Activated B cell treated with CpG ODN at 0.5 μM for 24 hours (primary cell): ENCODE measurements around the gene MTMR3. TPM values are rescaled to one million over a fixed set of nuclear protein-coding genes. Genes with fewer than 3 reads are reported as not detected.

Source experiments
- ATAC-seq: fragments of 200-7000 bp; cut with Tn5 transposase; one replicate; pipeline ENCODE4 v1.10.0; 2021; ENCODE audit warnings: low read depth, mild to moderate bottlenecking, moderate library complexity
- CTCF ChIA-PET: fragments of 350-600 bp; sonication (Branson Sonifier 250); formaldehyde crosslinking; loops from one replicate; lab custom pipeline; 2021; ENCODE audit warnings: antibody characterized with exemption; lab: Charles Lee
- POLR2A ChIA-PET: fragments of 350-600 bp; sonication (Branson Sonifier 250); formaldehyde crosslinking; loops from one replicate; lab custom pipeline; 2021; ENCODE audit warnings: antibody characterized with exemption; lab: Charles Lee
- DNase-seq: peaks from one replicate; pipeline ENCODE4 v3.0.0; 2022
- H3K27ac Mint-ChIP-seq: one replicate; pipeline ENCODE4 v1.8.0; 2020; ENCODE audit warnings: mixed read lengths
- H3K27me3 Mint-ChIP-seq: one replicate; pipeline ENCODE4 v1.8.0; 2021; ENCODE audit warnings: mixed read lengths
- H3K36me3 Mint-ChIP-seq: one replicate; pipeline ENCODE4 v1.8.0; 2021; ENCODE audit warnings: low read depth, mixed read lengths
- H3K4me1 Mint-ChIP-seq: one replicate; pipeline ENCODE4 v1.8.0; 2021; ENCODE audit warnings: mixed read lengths
- H3K4me3 Mint-ChIP-seq: one replicate; pipeline ENCODE4 v1.8.0; 2020; ENCODE audit warnings: mild to moderate bottlenecking, mixed read lengths
- H3K9me3 Mint-ChIP-seq: one replicate; pipeline ENCODE4 v1.8.0; 2020; ENCODE audit warnings: mixed read lengths
- intact Hi-C: fragments of 100-400 bp; cut with micrococcal nuclease; formaldehyde crosslinking; loops from one replicate; pipeline ENCODE4 v1.15.1; 2024
- total RNA-seq: library from RNA; stranded (reverse); gene quantifications from 2 replicates; pipeline ENCODE4 v1.2.3, GENCODE V29; 2022
- TF ChIP-seq, protein P1 (sequence below): fragments of 200-600 bp; IDR thresholded peaks from one replicate; pipeline ENCODE4 v1.8.0; 2022; ENCODE audit warnings: antibody characterized with exemption, mild to moderate bottlenecking

The MTMR3 gene
- total RNA-seq, 1 donor from 2014 or later, result 36.6 TPM

DNA sequence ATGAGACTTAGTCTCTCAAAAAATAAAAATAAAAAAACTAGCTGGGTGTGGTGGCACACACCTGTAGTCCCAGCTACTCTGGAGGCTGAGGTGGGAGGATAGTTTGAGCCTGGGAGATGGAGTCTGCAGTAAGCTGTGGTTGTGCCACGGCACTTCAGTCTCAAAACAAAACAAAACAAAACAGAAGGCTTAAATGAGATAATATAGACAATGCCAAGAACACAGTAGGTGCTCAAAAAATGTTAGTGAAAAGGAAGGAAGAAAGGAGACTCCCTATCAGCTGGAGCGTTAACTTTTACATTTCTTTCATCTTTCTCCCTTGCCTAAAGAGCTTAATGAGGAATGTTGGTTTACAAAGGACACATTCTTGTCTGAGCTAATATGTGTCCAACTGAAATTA, 40.8 kb upstream of the MTMR3 start:
- peaks cover 15% of the 10 kb centered on the region for H3K4me1 Mint-ChIP-seq
- H3K27me3 Mint-ChIP-seq, result no peaks in the 10 kb centered on the region
- DNase-seq (no peak), ATAC-seq (no peak)
- no peak overlapping the region for H3K27ac Mint-ChIP-seq
- H3K4me3 Mint-ChIP-seq, result no peak overlapping the region
- no peaks in the 10 kb centered on the region for H3K9me3 Mint-ChIP-seq
- TF ChIP-seq, protein P1, sequence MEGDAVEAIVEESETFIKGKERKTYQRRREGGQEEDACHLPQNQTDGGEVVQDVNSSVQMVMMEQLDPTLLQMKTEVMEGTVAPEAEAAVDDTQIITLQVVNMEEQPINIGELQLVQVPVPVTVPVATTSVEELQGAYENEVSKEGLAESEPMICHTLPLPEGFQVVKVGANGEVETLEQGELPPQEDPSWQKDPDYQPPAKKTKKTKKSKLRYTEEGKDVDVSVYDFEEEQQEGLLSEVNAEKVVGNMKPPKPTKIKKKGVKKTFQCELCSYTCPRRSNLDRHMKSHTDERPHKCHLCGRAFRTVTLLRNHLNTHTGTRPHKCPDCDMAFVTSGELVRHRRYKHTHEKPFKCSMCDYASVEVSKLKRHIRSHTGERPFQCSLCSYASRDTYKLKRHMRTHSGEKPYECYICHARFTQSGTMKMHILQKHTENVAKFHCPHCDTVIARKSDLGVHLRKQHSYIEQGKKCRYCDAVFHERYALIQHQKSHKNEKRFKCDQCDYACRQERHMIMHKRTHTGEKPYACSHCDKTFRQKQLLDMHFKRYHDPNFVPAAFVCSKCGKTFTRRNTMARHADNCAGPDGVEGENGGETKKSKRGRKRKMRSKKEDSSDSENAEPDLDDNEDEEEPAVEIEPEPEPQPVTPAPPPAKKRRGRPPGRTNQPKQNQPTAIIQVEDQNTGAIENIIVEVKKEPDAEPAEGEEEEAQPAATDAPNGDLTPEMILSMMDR, result no peak
- intact Hi-C loops, result loop anchor here (5.0 kb wide), 1 partner anchor 580 kb away; no protein-coding TSS in a partner anchor
- CTCF ChIA-PET, result no interaction called here
- POLR2A ChIA-PET, result no interaction called here
- H3K36me3 Mint-ChIP-seq, result peaks cover 6% of the 10 kb centered on the region

DNA sequence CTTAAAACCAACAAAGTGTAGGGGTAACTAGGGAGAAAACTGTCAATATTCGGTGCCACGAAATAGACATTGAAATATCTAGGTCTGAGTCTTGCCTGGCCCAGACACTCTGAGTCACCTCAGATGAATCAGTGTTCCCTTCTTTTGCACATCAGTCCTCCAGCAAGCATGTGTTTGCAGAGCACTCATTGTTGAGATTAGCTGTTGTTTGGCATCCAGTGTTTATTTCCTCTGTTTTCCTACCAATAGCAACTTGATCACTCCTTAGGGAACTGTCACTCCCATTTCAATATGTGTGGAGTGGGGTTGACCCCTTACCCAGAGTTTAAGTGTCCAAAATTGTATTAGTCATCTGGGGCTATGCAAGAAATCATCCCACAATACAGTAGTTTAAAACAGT, 40.2 kb upstream of the MTMR3 start:
- Mint-ChIP-seq H3K27me3 (no peaks in the 10 kb centered on the region), H3K4me1 (peaks cover 10% of the 10 kb centered on the region), H3K9me3 (no peaks in the 10 kb centered on the region), H3K4me3 (no peak overlapping the region), H3K36me3 (peaks cover 3% of the 10 kb centered on the region), H3K27ac (no peak overlapping the region)
- no peak for DNase-seq
- intact Hi-C loops, result loop anchor here (5.0 kb wide), 1 partner anchor 580 kb away; no protein-coding TSS in a partner anchor
- TF ChIP-seq, protein P1, result no peak
- ChIA-PET POLR2A (interaction anchor here (0.6 kb wide), 1 partner anchor 35 kb away, joined by 4 read pairs; no protein-coding TSS in a partner anchor), CTCF (no interaction called here)
- ATAC-seq, result no peak

DNA sequence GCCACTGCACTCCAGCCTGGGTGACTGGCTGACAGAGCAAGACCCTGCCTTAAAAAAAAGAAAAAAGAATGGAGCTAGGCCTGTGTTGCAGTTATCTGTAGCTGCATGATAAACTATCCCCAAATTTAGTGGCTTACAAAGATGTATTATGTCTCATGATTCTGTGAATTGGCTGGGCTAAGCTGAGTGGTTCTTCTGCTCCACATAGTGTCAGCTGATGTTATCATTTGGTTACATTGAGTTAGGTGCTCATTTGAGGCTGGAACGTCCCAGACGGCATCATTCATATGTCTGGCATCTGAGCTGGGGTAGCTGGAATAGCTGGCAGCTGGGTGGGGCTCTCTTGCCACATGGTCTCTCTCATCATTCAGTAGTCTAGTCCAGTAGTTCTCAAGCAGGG, 36.7 kb upstream of the MTMR3 start:
- Mint-ChIP-seq H3K4me3 (no peak overlapping the region), H3K9me3 (no peaks in the 10 kb centered on the region), H3K4me1 (no peaks in the 10 kb centered on the region), H3K27ac (no peak overlapping the region), H3K27me3 (no peaks in the 10 kb centered on the region), H3K36me3 (no peaks in the 10 kb centered on the region)
- ATAC-seq (no peak), DNase-seq (no peak)
- TF ChIP-seq, protein P1, result no peak
- POLR2A ChIA-PET, result no interaction called here
- CTCF ChIA-PET, result no interaction called here
- intact Hi-C loops, result no loop called here

DNA sequence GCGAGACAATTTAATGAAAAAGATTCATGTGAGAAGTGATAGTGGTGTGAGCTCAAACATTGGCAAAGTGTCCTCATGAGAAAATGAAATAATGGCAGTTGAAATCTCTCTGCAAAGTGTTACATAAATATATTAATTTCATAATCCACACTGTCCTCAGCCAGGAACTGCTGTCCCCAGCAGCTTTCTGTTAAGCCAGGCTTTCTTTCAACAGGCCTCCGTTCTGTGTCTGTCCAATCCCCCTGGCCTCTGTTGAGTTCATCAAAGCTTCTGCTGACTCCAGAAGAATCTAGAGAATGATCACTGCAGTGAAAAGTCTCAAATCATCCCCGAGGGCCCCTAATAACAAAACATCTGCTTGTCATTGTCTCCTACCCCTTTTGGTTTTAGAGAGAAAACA, 34.9 kb upstream of the MTMR3 start:
- Mint-ChIP-seq H3K9me3 (no peaks in the 10 kb centered on the region), H3K36me3 (no peaks in the 10 kb centered on the region)

DNA sequence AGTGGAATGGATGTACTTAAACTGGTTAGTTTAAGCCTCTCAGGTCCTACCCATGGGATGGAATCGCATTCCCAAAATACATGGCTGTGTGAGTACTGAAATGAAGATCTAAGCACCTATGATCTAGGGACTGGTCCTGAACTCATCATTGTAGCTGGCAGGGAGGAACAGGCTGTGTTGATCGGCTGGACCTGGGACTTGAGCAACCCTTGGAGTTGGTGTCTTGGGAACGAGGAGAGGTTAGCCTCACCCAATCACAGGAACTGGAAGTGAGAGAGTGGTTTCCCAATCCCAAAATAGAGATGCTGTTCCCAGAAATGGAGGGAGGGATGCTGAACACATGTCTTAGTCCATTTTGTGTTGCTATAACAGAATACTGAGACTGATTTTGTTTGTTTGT, 28.5 kb upstream of the MTMR3 start:
- Mint-ChIP-seq H3K36me3 (no peaks in the 10 kb centered on the region), H3K27ac (no peak overlapping the region), H3K4me1 (no peaks in the 10 kb centered on the region), H3K9me3 (no peaks in the 10 kb centered on the region), H3K4me3 (no peak overlapping the region), H3K27me3 (peaks cover 3% of the 10 kb centered on the region)
- TF ChIP-seq, protein P1, result no peak
- DNase-seq, result no peak
- no peak for ATAC-seq
- intact Hi-C loops, result no loop called here
- CTCF ChIA-PET, result no interaction called here
- POLR2A ChIA-PET, result no interaction called here

More for the DNA sequence above, 34.9 kb upstream of the MTMR3 start:
- no peaks in the 10 kb centered on the region for H3K4me1 Mint-ChIP-seq
- TF ChIP-seq, protein P1, result no peak
- ChIA-PET POLR2A (interaction anchor here (1.4 kb wide), 1 partner anchor 10 kb away, joined by 6 read pairs; the partner anchor contains the start of gene ASCC2), CTCF (no interaction called here)
- no peak for DNase-seq
- H3K4me3 Mint-ChIP-seq, result no peak overlapping the region
- no peaks in the 10 kb centered on the region for H3K27me3 Mint-ChIP-seq
- ATAC-seq, result no peak
- intact Hi-C loops, result no loop called here
- no peak overlapping the region for H3K27ac Mint-ChIP-seq
